Renal cortex interstitium (tissue), 11 donors: ENCODE results near the gene ICA1L. TPM values are rescaled to one million over a fixed set of nuclear protein-coding genes. Genes with fewer than 3 reads are reported as not detected.

Source experiments
- DNase-seq, 11 donors: peaks; one replicate each; pipeline ENCODE4 v3.0.0-alpha.2; 2013; ENCODE audit warnings: low read depth in 9 of 11, low spot score in 4 of 11; ENCODE audit errors: extremely low read depth in 1 of 11
- polyA plus RNA-seq, 3 donors: library from polyadenylated mRNA; unstranded; fragments of 120-200 nt; gene quantifications; one replicate each; pipeline ENCODE4 v1.2.1, GENCODE V29; 2013; ENCODE audit not compliant: insufficient read length in 3 of 3

ICA1L gene
- polyA plus RNA-seq, 3 donors = 13.0 to 24.9 (median 18.2) TPM

DNA sequence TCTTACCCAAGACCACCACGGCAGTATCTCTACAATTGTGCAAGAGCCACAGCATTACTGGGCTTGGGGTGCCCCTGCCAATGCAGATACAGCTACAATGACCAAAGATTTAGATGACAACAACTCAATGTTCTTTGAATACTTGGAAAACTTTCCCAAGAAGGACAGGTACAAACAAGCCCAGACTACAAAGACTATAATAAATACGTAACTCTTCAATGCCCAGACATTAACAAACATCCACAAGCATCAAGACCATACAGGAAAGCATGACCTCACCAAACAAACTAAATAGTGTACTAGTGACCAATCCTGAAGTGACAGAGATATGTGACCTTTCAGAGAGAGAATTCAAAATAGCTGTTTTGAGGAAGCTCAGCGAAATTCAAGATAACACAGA lies 62.8 kb downstream of the ICA1L start:
- no peak for DNase-seq

DNA sequence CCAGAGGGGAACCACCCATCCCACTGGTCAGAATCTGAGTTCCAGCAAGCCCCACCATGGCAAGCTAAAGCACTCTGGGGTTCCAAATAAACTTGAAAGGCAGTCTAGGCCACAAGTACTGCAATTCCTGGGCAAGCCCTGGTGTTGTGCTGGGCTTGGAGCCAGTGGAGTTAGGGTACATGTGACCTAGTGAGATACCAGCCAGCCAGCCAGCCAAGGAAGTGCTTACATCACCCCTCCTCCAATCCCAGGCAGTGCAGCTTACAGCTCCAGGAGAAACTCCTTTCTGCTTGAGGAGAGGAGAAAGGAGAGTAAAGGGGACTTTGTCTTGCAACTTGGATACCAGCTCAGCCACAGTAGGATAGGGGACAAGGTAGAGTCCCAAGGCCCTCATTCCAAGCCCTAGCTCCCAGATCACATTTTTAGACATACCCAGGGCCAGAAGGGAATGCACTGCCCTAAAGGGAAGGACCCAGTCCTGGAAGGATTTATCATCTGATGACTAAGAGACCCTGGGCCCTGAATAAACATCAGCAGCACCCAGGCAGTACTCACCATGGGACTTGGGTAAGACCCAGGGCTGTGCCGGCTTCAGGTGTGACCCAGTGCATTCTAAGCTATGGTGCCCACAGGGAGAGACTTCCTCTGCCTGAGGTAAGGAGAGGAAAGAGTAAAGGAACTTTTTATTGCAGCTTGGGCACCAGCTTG lies 64.0 kb downstream of the ICA1L start:
- DNase-seq = peak in 4 of 11 donors; percentile 19 to 53 (median 40)

DNA sequence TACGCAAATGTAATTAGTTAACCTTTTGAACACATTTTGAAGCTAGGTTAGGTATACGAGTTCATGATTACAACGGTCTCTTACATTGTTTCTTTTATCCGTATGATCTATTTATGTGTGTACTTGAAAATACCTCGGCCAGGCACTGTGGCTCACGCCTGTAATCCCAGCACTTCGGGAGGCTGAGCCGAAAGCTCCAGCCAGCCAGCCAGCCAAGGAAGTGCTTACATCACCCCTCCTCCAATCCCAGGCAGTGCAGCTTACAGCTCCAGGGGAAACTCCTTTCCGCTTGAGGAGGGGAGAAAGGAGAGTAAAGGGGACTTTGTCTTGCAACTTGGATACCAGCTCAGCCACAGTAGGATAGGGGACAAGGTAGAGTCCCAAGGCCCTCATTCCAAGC lies 65.7 kb downstream of the ICA1L start:
- DNase-seq = peak in 2 of 11 donors; percentile 19 to 23

DNA sequence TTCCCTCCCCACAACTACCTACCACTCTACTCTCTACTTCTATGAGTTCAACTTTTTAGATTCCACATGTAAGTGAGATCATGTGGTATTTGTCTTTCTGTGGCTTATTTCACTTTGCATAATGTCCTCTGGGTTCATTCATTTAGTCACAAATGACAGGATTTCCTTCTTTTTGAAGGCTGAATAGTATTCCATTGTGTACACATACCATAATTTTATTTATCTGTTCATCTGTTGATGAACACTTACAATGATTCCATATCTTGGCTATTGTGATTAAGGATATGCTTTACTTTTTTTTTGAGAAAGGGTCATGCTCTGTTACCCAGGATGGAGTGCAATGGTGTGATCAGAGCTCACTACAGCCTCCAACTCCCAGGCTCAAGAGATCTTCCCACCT lies 73.6 kb downstream of the ICA1L start:
- no peak for DNase-seq

DNA sequence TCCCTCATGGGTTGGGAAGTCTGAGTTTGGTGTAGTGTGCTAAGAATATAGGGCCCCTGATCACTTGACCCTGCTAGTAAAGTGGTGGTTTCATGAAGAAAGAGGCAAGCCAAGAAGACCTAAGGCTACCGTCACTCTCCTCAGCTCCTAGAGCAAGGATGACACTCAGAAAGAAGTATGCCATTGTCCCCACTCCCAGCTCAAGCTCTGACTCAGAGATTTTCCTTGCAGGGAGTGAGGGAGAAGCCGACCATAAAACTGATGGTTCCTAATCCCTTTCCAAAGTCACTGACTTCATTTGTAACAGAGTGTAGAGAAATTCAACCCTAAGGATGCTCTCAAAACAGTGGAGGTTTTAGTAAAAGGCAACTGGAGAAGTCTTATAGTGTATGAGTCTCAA lies 80.9 kb downstream of the ICA1L start:
- DNase-seq = no peak

DNA sequence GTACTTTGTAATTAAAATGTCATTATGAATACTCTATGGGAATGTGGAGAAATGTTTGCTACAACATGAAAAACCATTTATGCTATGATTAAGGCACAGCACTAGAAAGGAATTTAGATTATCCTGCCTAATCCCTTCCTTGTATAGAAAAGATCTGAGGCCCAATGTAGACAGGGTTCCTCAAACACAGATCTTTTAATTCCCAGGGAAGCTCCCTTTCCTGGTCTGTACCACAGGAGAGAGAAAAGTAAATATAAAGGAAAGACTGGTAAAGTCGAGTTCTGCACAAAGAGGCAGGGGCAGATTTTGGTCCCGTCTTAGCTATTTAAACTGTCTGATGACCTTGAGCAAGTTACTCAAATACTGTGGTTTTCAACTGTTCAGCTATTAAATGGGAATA lies 84.7 kb downstream of the ICA1L start:
- no peak for DNase-seq

DNA sequence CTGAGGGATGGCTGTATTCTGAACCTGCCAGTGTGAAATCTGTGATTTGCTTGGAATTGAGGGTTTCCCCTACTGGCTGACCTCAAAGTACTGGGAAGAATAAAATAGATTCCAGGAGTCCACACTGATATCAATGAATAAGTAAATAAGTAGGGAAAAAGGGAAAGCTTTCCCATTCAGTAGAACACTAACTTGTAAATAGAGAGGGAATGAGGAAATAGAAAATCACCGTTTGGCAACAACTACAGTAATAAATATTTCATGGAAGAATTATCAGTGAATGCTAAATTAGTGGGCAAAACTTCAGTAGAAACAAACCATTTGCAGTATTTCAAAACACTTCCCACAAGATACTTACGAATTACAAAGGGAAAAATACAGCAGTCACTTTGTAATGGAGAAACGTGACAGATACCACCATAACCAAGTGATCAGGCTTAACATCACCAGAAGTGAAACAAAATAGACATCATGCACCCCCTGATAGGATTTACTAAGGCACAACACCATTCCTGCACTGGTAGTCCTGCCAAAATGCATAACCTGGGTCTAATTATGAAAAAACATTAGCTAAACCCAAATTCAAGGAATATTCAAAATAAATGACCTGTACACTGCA lies 88.5 kb downstream of the ICA1L start:
- no peak for DNase-seq

DNA sequence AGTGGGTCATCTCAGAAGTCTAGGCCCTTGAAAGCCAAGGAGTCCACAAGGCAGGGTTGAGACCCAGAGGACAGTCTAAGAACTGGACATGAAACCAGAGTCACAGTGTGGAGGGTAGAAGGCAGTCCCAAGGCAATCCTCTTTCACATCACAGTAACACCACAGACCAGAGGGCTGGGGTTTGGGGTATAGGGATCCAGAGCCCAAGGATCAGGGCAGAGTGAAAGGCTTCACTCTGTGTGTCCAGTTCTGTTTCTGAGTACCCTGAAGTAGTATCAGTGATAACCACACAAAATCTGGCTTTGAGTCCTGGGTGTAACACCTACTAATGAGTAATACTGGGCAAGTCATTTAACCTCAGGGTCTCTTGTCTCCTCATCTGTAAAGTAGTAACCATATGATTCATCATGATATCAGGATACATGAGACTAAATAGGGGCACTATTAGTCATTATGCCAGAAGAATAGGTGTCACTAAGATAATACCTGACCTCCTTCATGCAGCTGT lies 91.0 kb downstream of the ICA1L start:
- DNase-seq = no peak

DNA sequence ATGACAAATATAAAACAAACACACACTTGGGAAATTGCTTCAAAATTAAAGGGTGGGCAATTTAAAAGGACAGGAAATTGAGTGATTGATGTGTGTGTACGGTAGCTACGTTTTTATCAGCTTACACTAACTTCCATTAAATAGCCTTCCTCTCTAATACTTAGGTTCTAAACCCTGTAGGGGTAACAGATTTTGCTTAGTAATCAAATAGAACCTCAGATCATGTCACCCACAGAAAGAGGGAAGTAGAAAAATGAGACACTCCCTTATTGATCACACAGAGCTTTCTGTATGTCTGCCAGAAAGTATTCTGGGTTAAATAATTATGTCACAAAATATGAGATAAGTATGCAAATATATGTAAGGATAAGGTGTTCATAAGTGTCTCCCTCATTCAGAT lies 93.3 kb downstream of the ICA1L start:
- DNase-seq = no peak

DNA sequence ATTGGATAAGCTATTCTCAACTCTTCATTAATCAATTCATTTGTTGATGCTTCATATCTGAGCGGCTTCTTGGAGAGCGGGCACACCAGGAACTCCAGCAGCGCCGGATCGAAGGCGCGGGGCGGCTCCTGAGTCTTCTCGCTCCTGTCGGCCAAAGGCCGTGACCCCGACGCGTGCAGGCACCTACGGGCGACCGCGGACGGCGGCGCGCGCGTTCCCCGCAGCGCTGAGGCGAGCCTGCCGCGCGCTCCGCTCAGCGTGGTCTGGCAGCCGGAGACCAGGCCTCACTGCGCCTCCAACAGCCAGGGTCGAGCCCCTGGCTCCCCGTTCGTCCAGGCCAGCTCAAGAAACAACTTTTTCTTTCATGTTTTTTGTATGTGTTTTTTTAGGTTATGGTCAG lies 97.5 kb downstream of the ICA1L start:
- DNase-seq = no peak

DNA sequence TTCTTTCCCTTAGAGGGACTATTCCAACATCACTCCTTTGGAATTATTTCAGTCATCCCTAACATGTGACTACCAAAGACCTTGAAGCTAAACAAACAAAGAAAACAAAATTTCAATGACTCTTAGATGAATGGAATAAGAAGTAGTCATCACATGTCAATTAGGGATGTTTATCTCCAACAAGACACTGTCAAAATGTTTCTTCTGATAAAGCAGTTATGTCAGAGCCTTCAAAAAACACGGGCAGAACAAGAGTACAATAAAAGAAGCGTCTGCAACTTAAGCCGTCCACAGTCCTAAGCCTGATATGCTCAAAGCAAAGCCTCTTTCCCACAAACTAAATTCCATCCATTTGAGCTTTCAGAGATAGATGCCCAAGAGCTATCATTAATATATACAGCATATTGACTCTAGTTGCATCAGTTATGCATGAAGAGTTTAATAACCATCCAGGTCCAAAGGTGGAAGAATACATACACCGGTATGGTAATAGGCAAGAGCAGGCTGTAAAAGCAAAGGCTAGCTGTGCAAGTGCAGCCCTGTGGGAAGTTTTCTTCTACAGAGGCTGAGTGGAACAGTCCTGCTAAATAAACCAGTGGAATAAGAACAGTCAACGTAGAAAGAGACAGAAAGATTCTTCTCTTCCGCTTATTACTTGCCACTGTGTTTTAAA lies 98.1 kb downstream of the ICA1L start:
- no peak for DNase-seq

DNA sequence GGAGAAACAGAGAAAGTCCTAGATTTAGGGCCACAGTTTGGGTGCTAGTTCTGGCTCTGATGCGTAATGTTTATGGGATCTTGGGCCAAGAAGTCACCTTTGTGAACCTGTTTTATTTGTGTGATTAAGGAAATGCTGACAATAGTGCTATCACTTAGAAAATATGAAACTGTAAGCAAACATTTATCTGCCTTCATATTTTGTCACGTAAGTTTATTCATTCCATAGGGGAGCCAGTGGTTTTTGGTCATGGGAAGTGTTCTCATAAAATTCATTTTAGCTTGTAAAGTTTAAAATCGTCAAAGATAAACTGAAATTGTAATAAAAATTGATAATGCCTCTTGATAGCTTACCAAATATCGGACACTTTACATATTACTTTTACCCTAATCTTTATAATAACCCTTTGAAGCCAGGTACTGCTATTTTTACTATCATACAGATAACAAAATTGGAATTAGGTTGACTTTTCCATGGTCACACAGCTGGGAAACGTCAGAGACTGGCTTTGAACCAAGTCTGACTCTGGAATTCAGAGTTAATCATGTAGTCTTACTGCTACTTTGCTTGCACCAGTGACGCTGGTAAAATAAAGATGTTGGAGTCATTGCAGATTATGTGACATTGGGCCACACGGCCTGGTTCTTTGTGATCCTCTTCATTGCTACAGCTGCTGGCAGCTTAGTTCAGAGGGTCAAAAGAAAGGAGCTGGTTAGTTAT lies 99.7 kb downstream of the ICA1L start:
- DNase-seq = peak in 10 of 11 donors; percentile 23 to 60 (median 32)

DNA sequence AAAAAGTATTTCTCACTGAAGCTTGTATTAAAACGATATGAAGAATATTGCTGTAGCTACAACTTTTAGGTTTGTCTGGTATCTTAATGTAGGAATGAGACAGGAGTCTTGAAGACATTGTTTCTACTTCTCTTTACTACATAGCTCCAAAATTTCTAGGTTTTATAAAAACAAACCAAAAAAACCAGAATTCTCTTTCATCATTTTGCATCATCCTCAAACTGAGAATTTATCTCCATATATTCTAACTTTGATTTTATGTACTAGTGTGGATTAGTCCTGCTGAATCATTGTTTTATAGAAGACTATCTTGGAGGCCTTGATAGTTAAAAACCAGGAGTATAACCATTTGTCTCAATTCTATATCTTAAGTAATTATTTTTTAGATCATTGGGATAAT lies 100.2 kb downstream of the ICA1L start:
- DNase-seq = no peak

DNA sequence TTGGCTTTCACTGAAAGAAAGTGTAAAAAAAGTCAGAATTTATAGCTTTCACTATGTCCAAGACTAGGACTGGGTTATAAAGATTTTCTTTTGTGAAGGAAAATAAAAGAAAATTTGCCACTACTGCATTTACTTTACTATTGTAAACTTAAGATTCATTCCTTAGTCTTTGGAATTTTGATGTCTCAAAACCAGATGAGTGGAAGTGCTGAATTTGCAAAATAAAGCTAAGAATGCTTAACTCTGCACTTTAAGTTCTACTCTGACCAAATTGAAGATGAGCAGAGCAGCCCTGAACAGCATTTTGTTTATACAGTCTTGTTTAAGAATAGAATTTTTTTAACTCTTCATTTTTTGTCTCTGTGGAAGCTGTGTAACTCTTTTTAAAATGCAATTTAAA lies 102.4 kb downstream of the ICA1L start:
- no peak for DNase-seq

DNA sequence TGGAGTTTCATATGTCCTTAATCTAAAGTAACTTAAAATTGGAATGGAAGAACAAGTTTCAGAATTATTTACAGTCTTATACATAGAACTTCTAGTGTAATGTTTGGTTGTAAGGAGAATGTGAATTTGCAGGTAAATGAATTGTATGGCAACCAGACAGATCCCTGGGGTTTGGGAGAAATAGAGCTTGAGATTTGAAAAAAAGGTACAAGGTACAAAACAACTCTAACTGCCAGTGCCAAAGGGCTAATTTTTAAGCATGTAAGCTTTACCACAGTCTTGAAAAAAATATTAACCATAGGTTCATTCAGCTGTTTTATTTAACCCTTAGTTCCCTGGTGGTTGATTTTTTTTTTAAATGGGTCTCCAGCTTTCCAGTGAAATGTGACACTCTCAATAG lies 103.3 kb downstream of the ICA1L start:
- DNase-seq = no peak

DNA sequence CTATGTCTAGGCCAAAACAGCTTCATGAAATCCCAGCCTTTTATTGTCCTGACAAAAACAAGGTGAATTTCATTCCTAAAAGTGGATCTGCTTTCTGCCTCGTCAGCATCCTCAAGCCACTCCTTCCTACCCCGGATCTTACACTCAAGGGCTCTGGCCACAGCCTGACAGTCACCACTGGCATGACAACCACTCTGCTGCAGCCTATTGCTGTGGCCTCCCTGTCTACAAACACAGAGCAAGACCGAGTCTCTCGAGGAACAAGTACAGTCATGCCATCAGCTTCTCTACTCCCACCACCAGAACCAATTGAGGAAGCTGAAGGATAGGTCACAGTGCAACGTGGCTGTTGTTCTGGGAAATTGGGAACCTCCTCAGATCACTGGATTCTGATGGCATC lies 106.1 kb downstream of the ICA1L start:
- no peak for DNase-seq

DNA sequence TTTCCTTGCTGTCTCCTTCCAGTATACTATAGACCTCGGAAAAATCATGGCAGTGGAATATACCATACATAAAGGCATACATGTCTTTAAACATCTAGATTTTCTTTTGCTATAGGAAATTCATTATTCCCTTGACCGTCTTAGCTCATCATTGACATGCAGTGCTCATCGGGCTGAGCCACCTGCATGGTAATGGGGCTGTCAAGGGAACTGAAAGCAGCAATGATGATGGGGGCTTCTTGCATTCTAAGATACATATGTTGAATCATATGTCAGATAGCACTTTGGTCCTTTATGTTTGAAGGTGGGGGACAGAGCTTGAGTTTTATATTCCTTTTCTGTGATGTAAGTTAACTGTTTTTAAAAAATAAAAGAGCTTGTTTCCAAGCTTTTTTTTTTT lies 106.6 kb downstream of the ICA1L start:
- DNase-seq = no peak

DNA sequence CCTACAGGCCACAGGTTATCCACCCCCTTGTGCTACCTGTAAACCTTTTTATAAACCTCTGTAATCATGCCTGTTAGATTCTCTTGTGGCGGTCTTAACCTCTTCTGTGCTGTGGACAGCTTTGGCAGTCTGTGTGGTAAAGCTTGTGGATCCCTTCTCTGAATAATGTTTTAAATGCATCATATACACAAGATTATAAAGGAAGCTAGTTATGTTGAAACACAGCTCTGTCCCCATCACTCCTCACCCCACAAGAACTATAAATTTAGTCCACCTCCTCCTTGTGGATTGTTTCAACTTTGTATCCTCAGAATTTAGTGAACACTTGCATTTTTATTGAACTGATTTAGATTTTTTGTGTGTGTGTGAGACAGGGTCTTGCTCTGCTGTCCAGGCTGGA lies 107.7 kb downstream of the ICA1L start:
- no peak for DNase-seq

DNA sequence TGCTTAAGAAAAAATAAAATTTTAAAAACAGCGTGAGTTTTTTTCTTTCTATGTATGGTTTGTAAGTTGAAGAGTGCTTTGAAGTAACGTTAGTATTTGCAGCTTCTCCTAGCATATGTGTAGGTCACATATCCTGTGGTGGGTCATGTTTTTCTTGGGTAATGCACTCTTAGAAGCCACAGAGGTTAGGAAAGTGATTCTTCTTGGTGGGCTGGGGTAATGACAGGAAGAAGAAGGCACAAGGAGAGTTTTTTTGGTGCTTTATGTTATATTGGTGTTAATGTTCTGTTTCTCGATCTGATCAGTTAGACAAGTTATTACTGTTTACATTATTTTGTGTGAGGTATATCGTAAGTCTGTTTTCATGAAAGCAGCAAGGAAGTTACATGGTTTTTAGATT lies 109.0 kb downstream of the ICA1L start:
- no peak for DNase-seq

DNA sequence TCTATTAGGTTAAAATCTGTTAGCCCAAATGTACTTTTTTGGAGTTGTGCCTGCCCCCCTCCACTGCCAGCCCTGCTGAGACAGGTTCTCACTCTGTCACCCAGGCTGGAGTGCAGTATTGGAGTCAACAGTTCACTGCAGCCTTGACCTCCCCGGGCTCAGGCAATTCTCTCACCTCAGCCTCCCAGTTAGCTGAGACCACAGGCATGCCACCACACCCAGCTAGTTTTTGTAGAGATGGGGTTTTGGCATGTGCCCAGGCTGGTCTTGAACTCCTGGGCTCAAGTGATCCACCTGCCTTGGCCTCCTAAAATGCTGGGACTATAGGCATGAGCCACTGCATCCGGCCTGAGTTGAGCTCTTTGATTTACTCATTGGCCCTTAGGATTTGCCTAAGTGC lies 110.7 kb downstream of the ICA1L start:
- DNase-seq = no peak
